ENCODE results near the gene SKI.

- no peak for TF ChIP-seq CTCF (conservative IDR thresholded peaks at IDR 0.05; ENCODE audit: low read depth, low read length)
- no peak for TF ChIP-seq EZH2phosphoT487 (IDR thresholded peaks at IDR 0.05; ENCODE audit: borderline replicate concordance, low read length)
- no peak for TF ChIP-seq EZH2 (IDR thresholded peaks at IDR 0.05; ENCODE audit: low read length, unreplicated experiment)
Measured at GRCh38 chr1:2227346-2228156, 568 bp upstream of the SKI start.
